GM06990 (cell line): ENCODE data around the gene EIF4E2.
"Not testable (repeated sequence)": the region's sequence is repeated elsewhere in the genome, so short reads cannot be mapped to it uniquely, and the experiment has no call there.

ENCODE experiments used
- DNase-seq: peaks from one replicate; pipeline ENCODE4 v3.0.0-alpha.2; 2011; ENCODE audit not compliant: insufficient read length; ENCODE audit errors: extremely low read depth
- H3K27me3 ChIP-seq: replicated peaks from 2 replicates; pipeline ENCODE4 v1.6.0; 2011; ENCODE audit warnings: low read length; ENCODE audit not compliant: control insufficient read depth, insufficient read depth
- H3K36me3 ChIP-seq: 2 replicates; pipeline ENCODE4 v1.5.1; 2011; ENCODE audit warnings: low read length; ENCODE audit not compliant: control insufficient read depth, insufficient read depth
- H3K4me3 ChIP-seq: replicated peaks from 2 replicates; pipeline ENCODE4 v1.5.1; 2011; ENCODE audit warnings: low read depth, mild to moderate bottlenecking, control low read depth, low read length
- TF ChIP-seq, protein P1 (sequence below): IDR thresholded peaks from 2 replicates; pipeline ENCODE4 v1.5.1; 2011; ENCODE audit warnings: low read length, control low read depth, mild to moderate bottlenecking, inconsistent platforms; ENCODE audit not compliant: insufficient read depth, poor library complexity, severe bottlenecking

EIF4E2 gene

DNA sequence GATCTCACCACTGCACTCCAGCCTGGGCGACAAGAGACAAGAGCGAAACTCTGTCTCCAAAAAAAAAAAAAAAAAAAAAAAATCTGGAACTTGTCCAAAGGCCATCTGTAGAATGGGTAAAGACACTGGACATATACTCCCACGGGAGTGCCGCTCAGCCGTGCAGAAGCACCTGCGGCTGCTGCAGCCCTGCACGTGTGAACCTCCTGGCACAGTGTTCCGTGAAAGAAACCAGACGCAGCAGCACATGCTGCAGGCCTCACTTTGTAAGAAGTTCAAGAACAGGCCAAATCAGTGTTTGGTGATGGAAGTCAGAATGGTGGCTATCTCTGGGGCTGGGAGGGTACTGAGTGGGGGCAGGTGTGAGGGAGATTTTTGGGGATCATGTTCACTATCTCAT lies 18.1 kb upstream of the EIF4E2 start:
- no peak for DNase-seq
- TF ChIP-seq, protein P1, sequence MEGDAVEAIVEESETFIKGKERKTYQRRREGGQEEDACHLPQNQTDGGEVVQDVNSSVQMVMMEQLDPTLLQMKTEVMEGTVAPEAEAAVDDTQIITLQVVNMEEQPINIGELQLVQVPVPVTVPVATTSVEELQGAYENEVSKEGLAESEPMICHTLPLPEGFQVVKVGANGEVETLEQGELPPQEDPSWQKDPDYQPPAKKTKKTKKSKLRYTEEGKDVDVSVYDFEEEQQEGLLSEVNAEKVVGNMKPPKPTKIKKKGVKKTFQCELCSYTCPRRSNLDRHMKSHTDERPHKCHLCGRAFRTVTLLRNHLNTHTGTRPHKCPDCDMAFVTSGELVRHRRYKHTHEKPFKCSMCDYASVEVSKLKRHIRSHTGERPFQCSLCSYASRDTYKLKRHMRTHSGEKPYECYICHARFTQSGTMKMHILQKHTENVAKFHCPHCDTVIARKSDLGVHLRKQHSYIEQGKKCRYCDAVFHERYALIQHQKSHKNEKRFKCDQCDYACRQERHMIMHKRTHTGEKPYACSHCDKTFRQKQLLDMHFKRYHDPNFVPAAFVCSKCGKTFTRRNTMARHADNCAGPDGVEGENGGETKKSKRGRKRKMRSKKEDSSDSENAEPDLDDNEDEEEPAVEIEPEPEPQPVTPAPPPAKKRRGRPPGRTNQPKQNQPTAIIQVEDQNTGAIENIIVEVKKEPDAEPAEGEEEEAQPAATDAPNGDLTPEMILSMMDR, result no peak
- Histone ChIP-seq H3K27me3 (no peaks in the 10 kb centered on the region; the same call in 1 of the 2 replicates), H3K4me3 (no peak overlapping the region), H3K36me3 (no peaks in the 10 kb centered on the region)

DNA sequence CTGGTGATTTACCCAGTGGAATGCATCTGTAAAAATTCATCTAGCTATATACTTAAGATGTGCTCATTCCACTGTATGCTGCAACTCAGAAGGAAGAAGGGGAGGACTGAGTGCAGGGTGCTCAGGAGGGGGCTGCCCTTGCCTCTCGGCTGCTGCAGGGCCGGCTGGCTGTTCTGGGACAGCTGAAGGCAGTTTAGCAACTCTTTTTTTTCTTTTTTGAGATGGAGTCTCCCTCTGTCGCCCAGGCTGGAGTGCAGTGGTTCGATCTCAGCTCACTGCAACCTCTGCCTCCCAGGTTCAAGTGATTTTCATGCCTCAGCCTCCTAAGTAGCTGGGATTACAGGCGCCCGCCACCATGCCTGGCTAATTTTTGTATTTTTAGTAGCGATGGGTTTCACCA lies 17.7 kb upstream of the EIF4E2 start:
- not testable (repeated sequence) for H3K27me3 ChIP-seq, H3K4me3 ChIP-seq, DNase-seq, H3K36me3 ChIP-seq

DNA sequence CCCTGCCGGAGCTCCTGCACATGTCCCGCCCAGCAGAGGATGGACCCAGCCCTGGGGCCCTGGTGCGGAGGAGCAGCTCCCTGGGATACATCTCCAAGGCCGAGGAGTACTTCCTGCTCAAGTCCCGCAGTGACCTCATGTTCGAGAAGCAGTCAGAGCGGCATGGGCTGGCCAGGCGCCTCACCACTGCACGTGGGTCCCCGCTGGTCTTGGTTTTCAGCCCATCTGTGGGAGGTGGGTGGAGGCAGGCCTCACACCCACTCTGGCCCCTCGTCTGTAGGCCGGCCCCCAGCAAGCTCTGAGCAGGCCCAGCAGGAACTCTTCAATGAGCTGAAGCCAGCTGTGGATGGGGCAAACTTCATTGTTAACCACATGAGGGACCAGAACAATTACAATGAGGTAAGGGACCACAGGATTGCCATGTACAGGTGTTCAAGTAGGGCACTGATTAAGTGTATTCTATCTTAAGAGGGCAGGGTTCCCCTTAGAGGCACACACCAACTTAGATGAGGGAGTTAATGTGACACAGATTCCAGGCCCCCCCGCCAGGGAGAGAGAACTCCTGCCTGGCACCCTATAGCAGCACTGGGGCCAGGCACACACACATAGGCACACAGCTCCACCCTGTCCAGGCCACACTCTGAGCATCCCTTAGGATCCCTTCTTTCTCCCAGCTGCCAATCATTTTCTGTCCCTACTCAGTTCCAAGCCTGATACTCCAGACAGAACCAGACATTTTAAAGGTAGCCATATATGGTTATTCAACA lies 16.4 kb upstream of the EIF4E2 start:
- H3K4me3 ChIP-seq, result no peak overlapping the region
- no peak for DNase-seq
- TF ChIP-seq, protein P1, result no peak
- H3K36me3 ChIP-seq, result no peaks in the 10 kb centered on the region
- no peaks in the 10 kb centered on the region; the same call in 1 of the 2 replicates for H3K27me3 ChIP-seq

DNA sequence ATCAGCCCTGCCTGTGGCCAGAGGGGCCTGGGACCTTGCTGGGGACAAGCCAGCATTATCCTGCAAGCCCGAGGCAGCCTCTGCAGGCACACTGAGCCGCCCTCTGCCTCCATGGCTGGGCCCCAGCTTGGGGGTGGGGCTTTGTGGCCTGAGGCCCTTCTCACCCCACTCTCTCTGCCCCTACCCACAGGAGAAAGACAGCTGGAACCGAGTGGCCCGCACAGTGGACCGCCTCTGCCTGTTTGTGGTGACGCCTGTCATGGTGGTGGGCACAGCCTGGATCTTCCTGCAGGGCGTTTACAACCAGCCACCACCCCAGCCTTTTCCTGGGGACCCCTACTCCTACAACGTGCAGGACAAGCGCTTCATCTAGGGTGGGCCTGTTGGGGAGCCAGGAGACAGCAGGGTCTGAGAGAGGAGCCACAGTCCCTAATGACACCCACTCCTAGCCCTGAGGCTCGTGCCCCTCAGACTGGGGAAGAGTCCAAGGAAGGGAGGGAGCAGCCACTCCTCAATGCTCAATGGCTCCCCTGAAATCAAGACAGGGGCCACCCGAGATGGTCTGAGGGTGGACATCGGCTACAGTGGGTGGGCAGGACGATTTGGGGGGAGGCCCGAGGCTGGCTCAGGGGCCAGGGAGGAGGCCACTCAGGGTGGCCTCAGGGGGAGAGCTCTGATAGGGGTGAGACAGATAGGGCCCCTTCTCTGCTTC lies 15.4 kb upstream of the EIF4E2 start:
- TF ChIP-seq, protein P1, result no peak
- H3K4me3 ChIP-seq, result no peak overlapping the region
- no peak for DNase-seq
- H3K27me3 ChIP-seq, result no peaks in the 10 kb centered on the region; the same call in 1 of the 2 replicates
- H3K36me3 ChIP-seq, result no peaks in the 10 kb centered on the region

DNA sequence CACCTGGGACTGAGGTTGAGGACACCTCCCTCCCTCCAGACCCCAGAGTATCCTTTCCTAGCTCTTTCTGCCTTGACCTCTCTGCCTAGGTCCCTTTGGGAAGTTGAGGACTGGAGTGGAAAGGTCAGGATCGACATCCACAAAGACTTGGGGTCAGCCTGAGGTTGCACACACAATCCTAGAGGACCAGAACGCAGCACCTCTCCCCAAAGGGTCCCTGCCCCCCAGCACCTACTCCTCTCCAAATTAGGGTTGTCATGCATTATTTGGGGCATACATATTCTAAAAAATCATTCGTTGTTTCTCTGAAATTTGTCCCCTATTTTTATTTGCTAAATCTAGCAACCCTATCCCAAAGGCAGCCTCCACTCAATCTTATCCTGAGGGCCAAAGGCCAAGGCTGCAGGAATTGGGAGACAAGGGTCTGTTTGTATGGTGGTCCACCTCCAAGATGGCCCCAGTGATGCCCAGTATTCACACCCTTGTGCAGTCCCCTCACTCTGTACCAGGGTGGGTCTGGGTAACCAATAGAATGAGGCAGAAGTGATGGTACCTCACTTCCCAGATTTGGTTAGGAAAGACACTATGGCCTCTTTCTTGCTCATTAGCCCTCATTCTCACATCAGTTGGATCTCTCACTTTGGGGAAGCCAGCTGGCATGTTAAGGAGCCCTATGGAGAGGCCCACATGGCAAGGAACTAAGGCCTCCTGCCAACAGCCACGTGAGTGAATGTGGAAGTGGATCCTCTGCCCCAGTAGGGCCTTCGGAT lies 14.5 kb upstream of the EIF4E2 start:
- H3K27me3 ChIP-seq, result no peaks in the 10 kb centered on the region; the same call in 1 of the 2 replicates
- H3K36me3 ChIP-seq, result no peaks in the 10 kb centered on the region
- TF ChIP-seq, protein P1, result no peak
- DNase-seq, result no peak
- no peak overlapping the region for H3K4me3 ChIP-seq

DNA sequence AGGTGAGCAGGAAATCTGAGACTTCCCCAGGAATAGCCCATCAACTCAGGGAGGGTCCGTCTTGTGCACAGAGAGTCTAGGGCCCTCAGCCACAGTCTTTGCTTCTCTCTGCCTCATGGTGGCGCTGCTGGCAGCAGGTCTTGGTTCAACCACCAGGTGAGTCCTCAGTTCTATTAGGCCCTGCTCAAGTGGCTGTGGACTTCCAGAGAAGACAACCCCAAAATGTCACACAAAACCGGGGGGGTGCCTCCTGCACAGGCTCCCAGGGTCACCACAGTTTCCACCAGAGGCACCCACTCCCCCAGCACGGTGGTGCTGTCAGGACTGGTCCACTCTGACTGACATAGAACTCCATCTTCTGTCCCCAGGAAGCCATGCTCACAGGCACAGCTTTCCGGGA lies 13.4 kb upstream of the EIF4E2 start:
- no peaks in the 10 kb centered on the region for H3K27me3 ChIP-seq
- no peaks in the 10 kb centered on the region for H3K36me3 ChIP-seq
- TF ChIP-seq, protein P1, result peak; percentile 57
- H3K4me3 ChIP-seq, result no peak overlapping the region
- no peak for DNase-seq
